ENCODE measurements around the gene ASB6. TPM values are rescaled to one million over a fixed set of nuclear protein-coding genes. Genes with fewer than 3 reads are reported as not detected.

ASB6 gene, protein sequence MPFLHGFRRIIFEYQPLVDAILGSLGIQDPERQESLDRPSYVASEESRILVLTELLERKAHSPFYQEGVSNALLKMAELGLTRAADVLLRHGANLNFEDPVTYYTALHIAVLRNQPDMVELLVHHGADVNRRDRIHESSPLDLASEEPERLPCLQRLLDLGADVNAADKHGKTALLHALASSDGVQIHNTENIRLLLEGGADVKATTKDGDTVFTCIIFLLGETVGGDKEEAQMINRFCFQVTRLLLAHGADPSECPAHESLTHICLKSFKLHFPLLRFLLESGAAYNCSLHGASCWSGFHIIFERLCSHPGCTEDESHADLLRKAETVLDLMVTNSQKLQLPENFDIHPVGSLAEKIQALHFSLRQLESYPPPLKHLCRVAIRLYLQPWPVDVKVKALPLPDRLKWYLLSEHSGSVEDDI
- total RNA-seq: 10 to 100 TPM; 24.1 to 26.6 TPM

DNA sequence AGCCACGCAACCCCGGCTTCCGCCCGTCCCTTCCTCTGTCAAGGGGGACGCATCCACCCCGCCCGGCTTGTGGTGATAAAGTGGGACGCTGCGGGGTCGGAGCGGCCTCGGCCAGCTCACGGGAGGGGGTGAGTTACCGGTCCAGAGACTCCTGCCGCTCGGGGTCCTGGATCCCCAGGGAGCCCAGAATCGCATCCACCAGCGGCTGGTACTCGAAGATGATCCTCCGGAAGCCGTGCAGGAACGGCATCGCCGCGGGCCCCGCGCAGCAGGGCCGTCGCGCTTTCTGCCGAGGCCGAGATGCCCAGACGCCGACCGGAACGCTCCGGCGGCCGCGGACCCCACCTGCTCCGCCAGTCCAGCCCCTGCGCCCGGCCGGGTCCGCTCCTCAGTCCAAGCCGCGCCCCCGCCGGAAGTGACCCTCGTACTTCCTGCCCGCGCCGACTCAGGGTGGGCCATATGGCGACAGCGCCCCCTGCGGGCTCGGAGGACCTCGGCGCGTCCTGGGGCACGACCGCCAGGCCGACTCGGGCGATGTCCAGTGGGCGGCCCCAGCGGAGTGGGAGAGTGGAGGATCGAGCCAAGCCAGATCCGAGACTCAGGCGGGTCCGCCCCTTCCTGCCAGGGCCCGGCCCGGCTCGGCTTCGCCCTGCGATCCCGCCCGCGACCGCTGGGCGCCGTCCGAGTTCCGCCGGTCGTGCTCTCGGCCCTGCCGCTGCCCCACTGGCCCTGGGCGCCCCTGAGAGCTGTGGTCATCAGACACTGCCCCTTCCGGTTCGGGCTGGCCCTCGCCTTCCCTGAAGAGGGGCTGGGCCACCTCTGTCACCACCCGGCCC, at the start of gene ASB6:
TSS of gene ASB6 (minus strand) at position 402 of the 836 bp plus-strand sequence. CDS start at position 250, 152 bp downstream.
- Mint-ChIP-seq H3K4me3 (peak within 1 kb of the TSS; percentile 80), H3K27me3 (no peaks in the 10 kb centered on the region), H3K27ac (peak within 1 kb of the TSS; percentile 87), H3K36me3 (ENCODE audit: low read depth) (peaks cover 9% of the 10 kb centered on the region), H3K4me1 (peaks cover 22% of the 10 kb centered on the region), H3K9me3 (no peaks in the 10 kb centered on the region)
- CTCF ChIA-PET: interaction anchor here (0.6 to 2.0 kb wide), 20 partner anchors 8 to 517 kb away, joined by 3 to 8 read pairs (median 3); partner anchors contain the start of genes C9orf50 and NTMT1
- DNase-seq: peak; percentile 92
- POLR2A ChIA-PET: no interaction called here

DNA sequence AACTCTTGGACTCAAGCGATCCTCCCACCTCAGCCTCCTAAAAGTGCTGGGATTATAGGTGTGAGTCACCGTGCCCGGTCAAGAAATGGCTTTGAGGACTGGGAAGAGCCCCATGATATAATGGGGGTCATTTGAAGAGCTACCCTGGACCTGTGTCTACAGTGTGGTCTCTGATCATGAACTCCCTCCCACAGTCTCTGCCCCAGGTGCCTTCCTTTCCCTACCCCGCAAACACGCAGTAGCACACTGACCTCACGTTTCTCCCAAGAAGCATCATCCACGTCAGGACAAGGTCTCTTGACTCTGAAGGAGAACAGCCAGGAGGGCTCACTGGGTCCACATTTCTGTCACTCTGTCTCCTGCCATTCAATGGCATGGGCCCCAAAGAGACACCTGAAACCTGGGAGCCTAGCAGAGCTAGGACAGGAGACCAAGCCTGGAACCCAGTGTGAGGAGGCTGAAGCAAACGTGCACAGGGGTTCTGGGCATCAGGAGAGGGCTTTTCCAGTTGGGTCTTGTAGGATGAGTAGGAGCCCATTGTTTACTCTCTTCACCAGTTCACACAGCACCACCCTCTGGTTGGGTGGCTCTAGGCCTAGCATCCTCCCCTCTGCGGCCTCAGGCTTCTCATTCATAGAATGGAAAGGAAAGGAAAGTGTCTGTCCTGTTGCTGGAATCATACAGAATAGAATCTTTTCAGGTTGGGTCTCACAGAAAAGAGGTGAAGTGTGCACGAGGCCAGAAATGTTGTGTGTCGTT, 46.5 kb upstream of the ASB6 start:
- POLR2A ChIA-PET: no interaction called here
- H3K4me3 Mint-ChIP-seq: no peak overlapping the region

DNA sequence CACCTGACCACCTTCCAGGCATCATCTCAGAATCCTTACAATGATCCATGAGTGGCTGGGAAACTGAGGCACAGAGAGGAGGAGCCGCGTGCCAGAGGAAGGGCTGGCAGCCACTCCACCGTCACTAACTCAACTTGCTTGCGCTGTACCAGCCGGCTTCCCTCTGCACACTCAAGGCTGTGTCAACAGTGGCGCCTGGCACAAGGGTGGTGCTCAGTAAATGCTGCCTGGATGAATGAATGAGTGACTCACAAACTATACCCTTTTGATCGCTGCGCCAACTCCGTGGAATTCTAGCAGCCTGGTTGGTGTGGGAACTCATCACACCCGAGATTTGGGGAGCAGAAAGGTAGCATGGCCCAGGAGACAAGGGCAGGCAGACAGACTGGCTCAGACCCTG, 45.4 kb upstream of the ASB6 start:
- DNase-seq: no peak
- Mint-ChIP-seq H3K4me1 (no peaks in the 10 kb centered on the region), H3K27ac (no peak overlapping the region), H3K4me3 (no peak overlapping the region), H3K36me3 (ENCODE audit: low read depth) (no peaks in the 10 kb centered on the region), H3K27me3 (peaks cover 1% of the 10 kb centered on the region), H3K9me3 (peaks cover under 1% of the 10 kb centered on the region)
- ChIA-PET CTCF (no interaction called here), POLR2A (no interaction called here)

More for the DNA sequence above, 46.5 kb upstream of the ASB6 start:
- peaks cover 2% of the 10 kb centered on the region for H3K9me3 Mint-ChIP-seq
- H3K27ac Mint-ChIP-seq: no peak overlapping the region
- no peaks in the 10 kb centered on the region for H3K36me3 Mint-ChIP-seq (ENCODE audit: low read depth)
- CTCF ChIA-PET: no interaction called here
- H3K4me1 Mint-ChIP-seq: no peaks in the 10 kb centered on the region
- DNase-seq: no peak
- peaks cover 3% of the 10 kb centered on the region for H3K27me3 Mint-ChIP-seq

DNA sequence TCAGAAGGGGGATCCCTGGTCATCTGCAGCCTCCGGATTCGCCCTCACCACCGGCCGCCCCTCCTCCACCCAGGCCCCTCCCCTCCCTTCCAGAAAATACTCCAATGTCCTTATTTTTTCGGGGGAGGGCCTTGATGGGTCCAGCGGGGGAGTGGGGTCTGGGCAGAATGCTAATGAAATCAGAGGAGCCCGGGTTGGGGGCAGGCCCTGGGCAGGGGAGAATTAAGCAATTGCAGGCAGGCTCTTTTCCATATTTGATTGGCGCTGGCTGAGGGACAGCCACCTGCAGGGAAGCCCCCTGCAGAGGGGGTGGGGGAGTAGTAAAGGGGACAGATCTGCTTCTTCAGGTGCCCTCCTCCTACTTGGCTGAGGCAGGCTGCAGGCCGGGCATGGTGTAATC, 44.8 kb upstream of the ASB6 start:
- CTCF ChIA-PET: no interaction called here
- POLR2A ChIA-PET: no interaction called here

DNA sequence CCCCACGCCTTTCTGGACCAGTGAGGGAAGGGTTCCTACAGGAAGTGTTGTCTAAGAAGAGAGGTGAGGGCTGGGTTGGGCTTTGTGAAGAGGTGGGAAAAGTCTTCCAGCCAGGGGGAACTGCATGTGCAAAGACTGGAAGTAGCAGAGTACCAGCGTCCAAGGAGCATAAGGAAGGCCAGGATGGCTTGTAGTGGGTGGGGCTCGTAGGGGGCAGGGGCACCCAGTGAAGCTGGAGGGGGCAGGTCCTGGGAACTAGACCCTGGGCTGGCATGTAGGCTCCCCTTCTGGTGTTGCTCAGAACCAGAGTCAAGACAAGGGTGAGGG, 43.9 kb upstream of the ASB6 start:
- Mint-ChIP-seq H3K27ac (no peak overlapping the region), H3K9me3 (no peaks in the 10 kb centered on the region), H3K4me1 (no peaks in the 10 kb centered on the region), H3K4me3 (no peak overlapping the region), H3K36me3 (ENCODE audit: low read depth) (no peaks in the 10 kb centered on the region), H3K27me3 (no peaks in the 10 kb centered on the region)
- CTCF ChIA-PET: interaction anchor here (0.6 kb wide), 1 partner anchor 1064 kb away, joined by 3 read pairs; no protein-coding TSS in a partner anchor
- DNase-seq: no peak
- POLR2A ChIA-PET: no interaction called here

More for the DNA sequence above, 44.8 kb upstream of the ASB6 start:
- Mint-ChIP-seq H3K27me3 (no peaks in the 10 kb centered on the region), H3K27ac (no peak overlapping the region), H3K9me3 (no peaks in the 10 kb centered on the region), H3K4me1 (no peaks in the 10 kb centered on the region), H3K4me3 (no peak overlapping the region), H3K36me3 (ENCODE audit: low read depth) (no peaks in the 10 kb centered on the region)
- no peak for DNase-seq

DNA sequence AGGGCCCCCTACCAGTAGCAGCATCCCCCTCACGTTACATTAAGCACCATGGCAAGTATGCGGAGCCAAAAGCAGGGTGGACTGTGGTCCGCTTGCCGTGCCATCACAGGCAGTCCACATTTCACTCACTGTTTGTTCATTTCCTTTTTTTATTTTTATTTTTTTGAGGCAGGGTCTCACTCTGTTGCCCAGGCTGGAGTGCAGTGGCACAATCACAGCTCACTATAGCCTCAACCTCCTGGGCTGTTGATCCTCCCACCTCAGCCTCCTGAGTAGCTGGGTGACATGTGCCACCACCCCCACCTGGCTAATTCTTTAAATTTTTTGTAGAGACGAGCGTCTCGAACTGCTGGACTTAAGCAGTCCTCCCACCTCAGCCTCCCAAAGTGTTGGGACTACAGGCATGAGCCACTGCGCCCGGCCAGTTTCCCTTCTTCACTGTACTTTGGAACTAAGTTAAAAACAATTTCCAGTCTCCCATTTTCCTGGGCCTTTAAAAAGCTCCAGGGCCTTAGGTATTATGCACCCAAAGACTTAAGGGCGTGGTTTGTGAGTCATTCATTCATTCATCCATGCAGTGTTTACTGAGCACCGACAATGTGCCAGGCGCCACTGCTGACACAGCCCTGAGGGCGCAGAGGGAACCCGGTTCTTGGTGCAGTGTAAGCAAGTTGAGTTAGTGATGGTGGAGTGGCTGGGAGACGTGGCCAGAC, 43.4 kb upstream of the ASB6 start:
- H3K27me3 Mint-ChIP-seq: peaks cover 2% of the 10 kb centered on the region
- no peak overlapping the region for H3K27ac Mint-ChIP-seq
- H3K9me3 Mint-ChIP-seq: no peaks in the 10 kb centered on the region
- no peaks in the 10 kb centered on the region for H3K4me1 Mint-ChIP-seq
- ChIA-PET POLR2A (no interaction called here), CTCF (interaction anchor here (0.6 kb wide), 1 partner anchor 1063 kb away, joined by 3 read pairs; no protein-coding TSS in a partner anchor)
- no peaks in the 10 kb centered on the region for H3K36me3 Mint-ChIP-seq (ENCODE audit: low read depth)
- H3K4me3 Mint-ChIP-seq: no peak overlapping the region
- DNase-seq: no peak

DNA sequence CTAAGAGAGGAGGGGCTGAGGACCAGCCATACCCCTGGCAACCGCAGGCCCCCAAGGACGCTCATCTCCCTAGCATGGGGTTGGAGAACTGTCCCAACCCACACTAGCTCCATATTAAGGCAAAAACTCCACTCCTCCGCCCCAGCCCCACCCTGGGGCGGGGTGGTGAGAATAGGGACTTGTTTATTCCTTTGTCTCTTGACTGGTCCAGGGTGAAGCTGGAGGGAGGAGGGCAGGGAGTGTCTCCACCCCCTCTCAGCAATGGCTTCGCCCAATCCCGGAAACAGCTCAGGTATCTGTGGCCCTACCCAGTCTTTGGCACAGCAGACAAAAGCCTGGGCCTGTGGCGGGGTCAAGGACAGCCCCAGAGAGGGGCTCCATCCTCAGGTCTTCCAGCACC, 40.4 kb upstream of the ASB6 start:
- H3K36me3 Mint-ChIP-seq (ENCODE audit: low read depth): no peaks in the 10 kb centered on the region
- H3K9me3 Mint-ChIP-seq: no peaks in the 10 kb centered on the region
- H3K4me1 Mint-ChIP-seq: no peaks in the 10 kb centered on the region
- H3K4me3 Mint-ChIP-seq: no peak overlapping the region
- H3K27ac Mint-ChIP-seq: no peak overlapping the region
- ChIA-PET CTCF (interaction anchor here (1.6 kb wide), 1 partner anchor 9 kb away, joined by 5 read pairs; no protein-coding TSS in a partner anchor), POLR2A (no interaction called here)
- peaks cover 4% of the 10 kb centered on the region for H3K27me3 Mint-ChIP-seq
- no peak for DNase-seq

DNA sequence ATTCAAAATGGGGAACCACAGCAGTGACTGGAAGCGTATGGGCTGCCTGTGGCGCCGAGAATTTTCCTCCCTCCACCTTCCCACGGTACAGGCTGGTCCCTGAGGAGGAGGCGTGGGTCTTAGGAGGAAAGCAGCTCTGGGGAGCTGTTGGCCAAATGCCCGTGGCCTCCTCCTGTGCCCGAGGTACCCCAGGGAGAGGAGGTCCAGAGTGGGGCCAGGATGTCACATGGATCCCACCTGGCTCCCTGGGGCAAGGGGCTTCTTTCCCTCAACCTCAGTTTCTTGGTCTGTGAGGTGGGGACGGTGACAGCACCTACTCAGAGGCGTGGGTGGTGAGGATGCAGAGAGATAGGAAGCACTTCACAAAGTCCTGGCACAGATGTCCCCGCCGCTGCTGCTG, 40.0 kb upstream of the ASB6 start:
- no peaks in the 10 kb centered on the region for H3K4me1 Mint-ChIP-seq
- no peak overlapping the region for H3K4me3 Mint-ChIP-seq
- H3K9me3 Mint-ChIP-seq: no peaks in the 10 kb centered on the region
- peaks cover 4% of the 10 kb centered on the region for H3K27me3 Mint-ChIP-seq
- no peak for DNase-seq
- H3K27ac Mint-ChIP-seq: no peak overlapping the region
- no peaks in the 10 kb centered on the region for H3K36me3 Mint-ChIP-seq (ENCODE audit: low read depth)
- ChIA-PET POLR2A (no interaction called here), CTCF (interaction anchor here (1.6 kb wide), 1 partner anchor 8 kb away, joined by 5 read pairs; no protein-coding TSS in a partner anchor)

DNA sequence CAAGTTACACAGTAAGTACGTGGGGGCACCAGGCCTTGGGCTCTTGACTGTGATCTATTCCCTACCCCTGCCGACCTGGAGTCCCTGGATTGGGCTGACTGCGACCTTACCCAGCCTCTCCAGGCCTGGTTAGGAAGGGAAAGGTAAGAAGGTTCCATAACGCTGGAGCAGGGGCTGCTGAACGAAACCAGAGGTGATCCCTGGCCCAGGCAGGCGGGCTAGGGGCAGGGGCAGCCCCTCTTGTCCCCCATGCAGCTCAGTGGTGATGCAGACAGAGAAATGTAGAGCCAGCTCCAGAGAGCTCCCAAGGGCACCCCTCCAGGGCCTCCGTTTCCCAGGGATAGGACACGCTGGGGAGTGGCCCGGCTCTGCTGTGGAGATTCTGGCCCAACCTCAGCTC, 37.6 kb upstream of the ASB6 start:
- ChIA-PET POLR2A (no interaction called here), CTCF (no interaction called here)
- Mint-ChIP-seq H3K9me3 (no peaks in the 10 kb centered on the region), H3K4me1 (no peaks in the 10 kb centered on the region), H3K27ac (no peak overlapping the region), H3K36me3 (ENCODE audit: low read depth) (no peaks in the 10 kb centered on the region), H3K4me3 (no peak overlapping the region), H3K27me3 (peaks cover 6% of the 10 kb centered on the region)
- no peak for DNase-seq

DNA sequence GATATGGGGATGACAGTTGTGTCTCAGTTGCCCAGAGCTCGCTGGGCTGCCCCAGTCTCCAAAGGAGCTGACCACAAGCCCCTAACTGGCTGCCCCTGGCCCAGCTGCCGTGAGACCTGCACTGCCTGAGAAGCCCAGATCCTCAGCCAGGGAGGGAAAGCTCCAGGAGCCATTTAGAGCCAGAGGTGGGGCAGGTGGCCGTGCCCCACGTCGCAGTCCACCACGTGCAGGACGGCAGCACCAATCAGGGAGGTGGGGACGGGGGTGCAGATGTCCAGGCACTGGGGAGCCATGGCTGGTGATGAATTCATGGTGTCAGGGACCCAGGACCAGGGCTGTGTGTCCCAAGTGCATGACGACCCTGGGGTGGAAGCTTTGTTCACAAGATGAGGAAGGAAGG, 36.9 kb upstream of the ASB6 start:
- Mint-ChIP-seq H3K9me3 (no peaks in the 10 kb centered on the region), H3K27me3 (peaks cover 6% of the 10 kb centered on the region), H3K4me1 (no peaks in the 10 kb centered on the region), H3K36me3 (ENCODE audit: low read depth) (no peaks in the 10 kb centered on the region), H3K27ac (no peak overlapping the region), H3K4me3 (no peak overlapping the region)
- ChIA-PET POLR2A (no interaction called here), CTCF (no interaction called here)
- DNase-seq: no peak

DNA sequence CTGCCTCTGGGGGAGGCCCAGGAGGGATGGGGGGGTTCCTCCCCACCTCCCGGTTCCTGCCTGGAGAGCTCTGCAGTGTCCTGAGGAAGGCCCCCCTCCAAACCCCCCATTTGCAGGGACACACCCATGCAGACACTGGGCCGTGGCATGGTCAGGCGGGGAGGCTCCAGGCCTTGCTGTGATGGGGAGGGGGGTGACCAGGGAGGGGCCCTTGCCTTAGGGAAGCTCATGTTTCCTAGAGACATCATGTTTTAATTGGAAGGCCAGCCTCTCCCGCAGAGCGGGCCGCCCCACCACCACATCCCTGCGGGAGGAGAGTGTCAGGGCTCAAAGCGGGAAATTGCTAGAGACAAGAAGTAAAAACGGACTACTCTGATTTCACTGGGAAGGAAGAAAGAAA, 35.5 kb upstream of the ASB6 start:
- Mint-ChIP-seq H3K27ac (no peak overlapping the region), H3K4me3 (no peak overlapping the region), H3K36me3 (ENCODE audit: low read depth) (no peaks in the 10 kb centered on the region), H3K4me1 (no peaks in the 10 kb centered on the region), H3K9me3 (no peaks in the 10 kb centered on the region), H3K27me3 (peaks cover 8% of the 10 kb centered on the region)
- ChIA-PET CTCF (no interaction called here), POLR2A (no interaction called here)
- no peak for DNase-seq

DNA sequence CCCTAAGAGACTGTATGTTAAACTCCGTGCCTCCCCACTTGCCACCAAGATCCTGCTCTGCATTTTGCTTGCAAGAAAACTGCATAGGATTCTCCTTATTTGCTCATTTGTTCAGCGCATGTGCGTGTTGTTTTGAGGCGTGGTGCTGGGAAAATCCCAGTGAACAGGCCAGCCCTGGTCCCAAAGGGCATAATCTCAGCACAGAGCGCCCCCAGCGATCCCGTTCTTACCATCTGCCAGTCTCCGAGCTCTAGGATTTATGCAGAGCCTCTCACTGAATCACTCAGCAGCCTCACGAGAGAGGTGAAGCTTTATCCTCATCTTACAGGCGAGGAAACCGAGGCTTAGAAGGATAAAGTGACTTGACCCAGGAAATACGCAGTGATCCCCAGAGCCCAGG, 35.0 kb upstream of the ASB6 start:
- H3K4me3 Mint-ChIP-seq: no peak overlapping the region
- POLR2A ChIA-PET: no interaction called here
- DNase-seq: no peak
- peaks cover 8% of the 10 kb centered on the region for H3K27me3 Mint-ChIP-seq
- H3K27ac Mint-ChIP-seq: no peak overlapping the region
- H3K4me1 Mint-ChIP-seq: no peaks in the 10 kb centered on the region
- no peaks in the 10 kb centered on the region for H3K36me3 Mint-ChIP-seq (ENCODE audit: low read depth)
- H3K9me3 Mint-ChIP-seq: no peaks in the 10 kb centered on the region
- CTCF ChIA-PET: interaction anchor here (0.6 kb wide), 1 partner anchor 107 kb away, joined by 3 read pairs; no protein-coding TSS in a partner anchor

Measured in activated CD4-positive, alpha-beta T cell treated with anti-CD3 and anti-CD28 coated beads, Interleukin-2, amount 10 ng/mL, durations not matched to agents 7 days and 5 days (primary cell).